HCT116 (cell line): ENCODE data around the gene KRT2. TPM values are rescaled to one million over a fixed set of nuclear protein-coding genes. Genes with fewer than 3 reads are reported as not detected.

ENCODE experiments used
- ATAC-seq: fragments of 200-7000 bp; cut with Tn5 transposase; 2 replicates; pipeline ENCODE4 v1.9.1; 2020; ENCODE audit warnings: mild to moderate bottlenecking, moderate library complexity
- BruUV-seq: library from RNA; stranded (reverse); fragments of 400-500 nt; replicated peaks from 2 replicates; lab custom pipeline; 2021; lab: Mats Ljungman, UMichigan
- CTCF ChIA-PET: fragments of 300-600 bp; sonication (Branson Sonifier 250); formaldehyde crosslinking; loops from one replicate; lab custom pipeline; 2021; ENCODE audit warnings: antibody characterized with exemption; lab: Charles Lee
- POLR2A ChIA-PET: fragments of 300-600, 350-600 bp; sonication (Branson Sonifier 250); formaldehyde crosslinking; loops from one replicate; lab custom pipeline; 2021; ENCODE audit warnings: antibody characterized with exemption; lab: Charles Lee
- RAD21 ChIA-PET, 2 experiments: fragments of 300-600 bp; sonication (Branson Sonifier 250); formaldehyde crosslinking; loops; one replicate each; lab custom pipeline; 2023; ENCODE audit warnings: low total read pairs in 2 of 2; ENCODE audit not compliant: uncharacterized antibody in 2 of 2, unreplicated experiment in 2 of 2, low non-redundant PET in 1 of 2; lab: Charles Lee
- DNase-seq: peaks from one replicate; pipeline ENCODE4 v3.0.0-alpha.2; 2010; ENCODE audit warnings: low read depth, low spot score
- H2AFZ ChIP-seq: fragments of 200-600 bp; shearing (Covaris generic), sonication (generic); 2 replicates; pipeline ENCODE4 v1.6.1; 2017; ENCODE audit warnings: low read depth, mixed run types, mixed read lengths, antibody characterized with exemption, low read length; ENCODE audit not compliant: poor library complexity, severe bottlenecking
- H3K27ac ChIP-seq: 2 replicates; pipeline ENCODE4 v1.5.1; 2012; ENCODE audit warnings: low read depth, low read length
- H3K27me3 ChIP-seq: fragments of 200-600 bp; sonication (generic); 2 replicates; pipeline ENCODE4 v1.6.1; 2016; ENCODE audit warnings: mixed run types, low read length, mixed read lengths; ENCODE audit not compliant: insufficient read depth
- H3K36me3 ChIP-seq, 2 experiments: fragments of 200-500 bp in 1 of 2; fragments of 200-600 bp in 1 of 2; sonication (Bioruptor generic) in 1 of 2; sonication (generic) in 1 of 2; 2 replicates each; pipeline versions ENCODE4 v1.5.1 to v1.6.1; 2014 to 2016; ENCODE audit warnings: low read length in 2 of 2, inconsistent platforms in 1 of 2, mixed read lengths in 1 of 2, mixed run types in 1 of 2; ENCODE audit not compliant: insufficient read depth in 2 of 2, control insufficient read depth in 1 of 2
- H3K4me1 ChIP-seq, 2 experiments: fragments of 200-600 bp in 1 of 2; sonication (generic) in 1 of 2; 2 replicates each; pipeline versions ENCODE4 v1.5.1 to v1.6.1; 2012 to 2017; ENCODE audit warnings: low read length in 2 of 2, inconsistent platforms in 1 of 2, mild to moderate bottlenecking in 1 of 2, mixed read lengths in 1 of 2, mixed run types in 1 of 2, moderate library complexity in 1 of 2; ENCODE audit not compliant: insufficient read depth in 2 of 2, control insufficient read depth in 1 of 2
- H3K4me2 ChIP-seq: fragments of 200-600 bp; sonication (generic); 2 replicates; pipeline ENCODE4 v1.6.1; 2017; ENCODE audit warnings: mixed run types, low read length, mixed read lengths
- H3K4me3 ChIP-seq, 2 experiments: fragments of 200-600 bp in 1 of 2; sonication (generic) in 1 of 2; replicated peaks in 1 of 2; 2 replicates each; pipeline ENCODE4 v1.5.1; 2011 to 2016; ENCODE audit warnings: low read length in 2 of 2, control low read depth in 1 of 2, low read depth in 1 of 2, mild to moderate bottlenecking in 1 of 2, mixed read lengths in 1 of 2, mixed run types in 1 of 2
- H3K79me2 ChIP-seq: fragments of 200-600 bp; sonication (generic); 2 replicates; pipeline ENCODE4 v1.6.1; 2017; ENCODE audit warnings: mild to moderate bottlenecking, mixed run types, low read length, moderate library complexity, mixed read lengths; ENCODE audit not compliant: insufficient read depth
- H3K9ac ChIP-seq: fragments of 200-600 bp; sonication (generic); 2 replicates; pipeline ENCODE4 v1.6.1; 2016; ENCODE audit warnings: low read length, mixed read lengths
- H3K9me2 ChIP-seq: fragments of 200-600 bp; sonication (generic), shearing (Covaris generic); 2 replicates; pipeline ENCODE4 v1.6.1; 2017; ENCODE audit warnings: mixed run types, mild to moderate bottlenecking, moderate library complexity; ENCODE audit not compliant: insufficient read depth
- H3K9me3 ChIP-seq, 2 experiments: fragments of 200-500 bp in 1 of 2; fragments of 200-600 bp in 1 of 2; sonication (Bioruptor generic) in 1 of 2; sonication (generic) in 1 of 2; 2 replicates each; pipeline ENCODE4 v1.6.1; 2014 to 2017; ENCODE audit warnings: low read length in 2 of 2, mixed read lengths in 2 of 2, inconsistent platforms in 1 of 2, low read depth in 1 of 2, mild to moderate bottlenecking in 1 of 2, mixed run types in 1 of 2, moderate library complexity in 1 of 2; ENCODE audit not compliant: control insufficient read depth in 1 of 2, insufficient read depth in 1 of 2
- H4K20me1 ChIP-seq: fragments of 200-600 bp; sonication (generic), shearing (Covaris generic); 2 replicates; pipeline ENCODE4 v1.6.1; 2017; ENCODE audit warnings: mixed run types, mild to moderate bottlenecking, moderate library complexity; ENCODE audit not compliant: insufficient read depth
- CBX3 ChIP-seq: IDR thresholded peaks from 2 replicates; pipeline ENCODE4 v1.6.1; 2012; ENCODE audit warnings: low read depth
- CEBPB ChIP-seq: IDR thresholded peaks from 2 replicates; pipeline ENCODE4 v1.6.1; 2012; ENCODE audit warnings: low read depth
- EZH2 ChIP-seq: fragments of 200-600 bp; sonication (generic); IDR thresholded peaks from 2 replicates; pipeline ENCODE4 v1.6.1; 2017; ENCODE audit warnings: antibody characterized with exemption, mixed run types
- FOSL1 ChIP-seq: IDR thresholded peaks from 2 replicates; pipeline ENCODE4 v1.6.1; 2012; ENCODE audit warnings: low read depth
- SP1 ChIP-seq: IDR thresholded peaks from 2 replicates; pipeline ENCODE4 v1.6.1; 2012; ENCODE audit warnings: low read depth
- SRF ChIP-seq: IDR thresholded peaks from 2 replicates; pipeline ENCODE4 v1.6.1; 2012; ENCODE audit warnings: low read depth
- TCF7L2 ChIP-seq: IDR thresholded peaks from 2 replicates; pipeline ENCODE4 v1.7.0; 2011; ENCODE audit warnings: borderline replicate concordance, inconsistent platforms; ENCODE audit not compliant: insufficient read depth, insufficient read length; ENCODE audit errors: extremely low read depth
- YY1 ChIP-seq: IDR thresholded peaks from 2 replicates; pipeline ENCODE4 v1.6.1; 2011; ENCODE audit warnings: low read length, low read depth, moderate library complexity, mild to moderate bottlenecking; ENCODE audit not compliant: insufficient replicate concordance; ENCODE audit errors: extremely low read depth
- ZNF274 ChIP-seq: fragments of 200-500 bp; sonication (Bioruptor generic); IDR thresholded peaks from 2 replicates; pipeline ENCODE4 v1.6.1; 2014; ENCODE audit warnings: mild to moderate bottlenecking, low read depth, low read length, inconsistent platforms
- intact Hi-C: fragments of 100-400 bp; cut with micrococcal nuclease; formaldehyde crosslinking; loops from 2 replicates; pipeline ENCODE4 v1.10.0; 2022
- total RNA-seq: library from RNA; stranded (reverse); gene quantifications from one replicate; pipeline ENCODE4 v1.2.1, GENCODE V29; 2021; ENCODE audit not compliant: unreplicated experiment
- TF ChIP-seq, protein P1 (sequence below): IDR thresholded peaks from 2 replicates; pipeline ENCODE4 v1.6.1; 2011; ENCODE audit warnings: mild to moderate bottlenecking, low read length, moderate library complexity; ENCODE audit not compliant: insufficient replicate concordance; ENCODE audit errors: extremely low read depth

The KRT2 gene
- total RNA-seq, 1 experiment from 2014 or later = not detected

DNA sequence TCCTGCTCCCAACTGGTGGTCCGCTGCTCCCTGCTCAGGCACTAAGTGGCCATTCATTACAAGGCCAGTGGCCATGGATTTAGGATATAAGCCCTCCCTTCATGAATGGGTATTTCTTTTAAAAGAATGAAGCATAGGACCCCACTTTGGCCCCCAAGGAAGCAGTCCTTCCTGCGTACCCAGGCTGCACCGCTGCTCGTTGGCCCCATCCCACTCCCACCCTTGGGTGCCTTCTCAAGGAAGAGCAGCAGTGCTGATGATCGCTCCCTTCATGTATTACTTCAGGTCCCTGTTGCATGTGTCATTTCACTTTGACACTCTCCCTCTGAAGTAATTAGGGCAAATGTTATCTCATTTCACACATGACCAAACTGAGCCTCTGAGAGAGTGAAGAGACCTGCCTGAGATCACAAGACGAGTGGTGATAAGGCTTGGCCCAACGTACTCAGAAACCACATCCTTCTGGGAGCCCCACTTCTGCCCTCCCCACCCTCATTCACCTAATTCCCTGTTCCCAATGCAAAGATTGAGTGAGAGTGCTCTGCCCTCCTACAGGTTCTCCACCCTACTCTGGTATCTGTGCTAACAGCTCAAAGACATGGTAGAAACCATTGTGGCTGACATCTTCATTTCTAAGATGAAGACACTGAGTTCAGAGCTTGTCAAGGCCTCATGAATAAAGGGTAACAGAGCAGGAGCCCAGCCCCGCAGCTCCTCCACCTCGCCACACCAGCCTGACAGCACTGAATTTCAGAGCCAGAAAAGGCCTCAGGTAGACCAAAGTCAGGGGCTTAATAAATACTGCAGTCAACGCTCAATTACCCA lies 10.3 kb upstream of the KRT2 start:
- Histone ChIP-seq H2AFZ (no peak overlapping the region), H3K4me3 (no peak overlapping the region), H3K27me3 (no peaks in the 10 kb centered on the region), H3K9me3 (no peaks in the 10 kb centered on the region), H3K27ac (no peak overlapping the region), H4K20me1 (no peaks in the 10 kb centered on the region), H3K4me2 (no peak overlapping the region), H3K9ac (no peak overlapping the region), H3K4me1 (no peaks in the 10 kb centered on the region), H3K36me3 (no peaks in the 10 kb centered on the region), H3K79me2 (no peaks in the 10 kb centered on the region)
- DNase-seq (no peak), ATAC-seq (no peak)
- ChIA-PET POLR2A (no interaction called here), CTCF (no interaction called here)
- intact Hi-C loops = no loop called here
- no TSS peak for BruUV-seq
- TF ChIP-seq SRF (no peak), TCF7L2 (no peak), SP1 (no peak), EZH2 (no peak), YY1 (no peak), CEBPB (no peak), FOSL1 (no peak), ZNF274 (no peak), CBX3 (no peak)
- TF ChIP-seq, protein P1, sequence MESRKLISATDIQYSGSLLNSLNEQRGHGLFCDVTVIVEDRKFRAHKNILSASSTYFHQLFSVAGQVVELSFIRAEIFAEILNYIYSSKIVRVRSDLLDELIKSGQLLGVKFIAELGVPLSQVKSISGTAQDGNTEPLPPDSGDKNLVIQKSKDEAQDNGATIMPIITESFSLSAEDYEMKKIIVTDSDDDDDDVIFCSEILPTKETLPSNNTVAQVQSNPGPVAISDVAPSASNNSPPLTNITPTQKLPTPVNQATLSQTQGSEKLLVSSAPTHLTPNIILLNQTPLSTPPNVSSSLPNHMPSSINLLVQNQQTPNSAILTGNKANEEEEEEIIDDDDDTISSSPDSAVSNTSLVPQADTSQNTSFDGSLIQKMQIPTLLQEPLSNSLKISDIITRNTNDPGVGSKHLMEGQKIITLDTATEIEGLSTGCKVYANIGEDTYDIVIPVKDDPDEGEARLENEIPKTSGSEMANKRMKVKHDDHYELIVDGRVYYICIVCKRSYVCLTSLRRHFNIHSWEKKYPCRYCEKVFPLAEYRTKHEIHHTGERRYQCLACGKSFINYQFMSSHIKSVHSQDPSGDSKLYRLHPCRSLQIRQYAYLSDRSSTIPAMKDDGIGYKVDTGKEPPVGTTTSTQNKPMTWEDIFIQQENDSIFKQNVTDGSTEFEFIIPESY = no peak
- TF ChIP-seq, all 23 proteins: peak for 0
- no peaks in the 10 kb centered on the region for H3K9me2 ChIP-seq
- RAD21 ChIA-PET = no interaction called here
